Measurements from ENCODE around the gene NCL.

Gene NCL

DNA sequence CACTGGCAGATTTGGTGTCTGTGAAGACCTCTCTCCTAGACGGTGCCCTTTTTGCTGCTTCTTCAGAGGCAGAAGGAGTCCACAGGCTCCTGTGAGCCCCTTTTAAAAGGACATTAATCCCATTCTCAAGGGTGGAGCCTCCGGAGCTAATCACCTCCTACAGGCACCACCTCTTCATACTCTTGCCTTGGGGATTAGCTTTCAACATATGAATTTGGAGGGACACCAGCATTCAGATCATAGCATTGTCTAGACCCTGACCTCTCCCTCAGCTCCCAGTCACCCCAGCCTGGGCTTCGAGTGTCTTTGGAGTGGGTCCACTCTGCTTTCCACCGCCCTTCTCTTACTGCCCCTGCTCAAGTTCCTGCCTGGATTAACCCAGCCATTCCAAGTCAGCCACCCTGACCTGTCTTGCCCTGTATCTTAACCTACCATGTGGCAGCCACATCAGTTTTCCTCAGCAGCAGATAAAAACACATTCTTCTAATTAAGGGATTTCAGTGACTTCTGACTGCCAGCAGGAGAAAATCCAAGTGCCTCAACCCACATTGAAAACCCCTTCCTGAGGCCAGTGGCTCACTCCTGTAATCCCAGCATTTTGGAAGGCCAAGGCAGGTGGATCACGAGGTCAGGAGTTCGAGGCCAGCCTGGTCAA, 6.1 kb upstream of the NCL start:
- Histone ChIP-seq H3K4me2 (ENCODE audit: low read length) (no peak overlapping the region), H3K9me3 (ENCODE audit: control insufficient read depth, low read length) (no peaks in the 10 kb centered on the region), H3K79me2 (no peaks in the 10 kb centered on the region), H3K4me1 (peaks cover 1% of the 10 kb centered on the region), H2AFZ (no peak overlapping the region), H3K4me3 (ENCODE audit: low read depth, low read length) (no peak overlapping the region), H3K36me3 (ENCODE audit: control insufficient read depth, insufficient read depth, low read length) (no peaks in the 10 kb centered on the region), H3K9ac (no peak overlapping the region), H3K27me3 (ENCODE audit: control insufficient read depth, insufficient read depth, low read length) (no peaks in the 10 kb centered on the region), H3K27ac (no peak overlapping the region)
- TF ChIP-seq, protein P1, sequence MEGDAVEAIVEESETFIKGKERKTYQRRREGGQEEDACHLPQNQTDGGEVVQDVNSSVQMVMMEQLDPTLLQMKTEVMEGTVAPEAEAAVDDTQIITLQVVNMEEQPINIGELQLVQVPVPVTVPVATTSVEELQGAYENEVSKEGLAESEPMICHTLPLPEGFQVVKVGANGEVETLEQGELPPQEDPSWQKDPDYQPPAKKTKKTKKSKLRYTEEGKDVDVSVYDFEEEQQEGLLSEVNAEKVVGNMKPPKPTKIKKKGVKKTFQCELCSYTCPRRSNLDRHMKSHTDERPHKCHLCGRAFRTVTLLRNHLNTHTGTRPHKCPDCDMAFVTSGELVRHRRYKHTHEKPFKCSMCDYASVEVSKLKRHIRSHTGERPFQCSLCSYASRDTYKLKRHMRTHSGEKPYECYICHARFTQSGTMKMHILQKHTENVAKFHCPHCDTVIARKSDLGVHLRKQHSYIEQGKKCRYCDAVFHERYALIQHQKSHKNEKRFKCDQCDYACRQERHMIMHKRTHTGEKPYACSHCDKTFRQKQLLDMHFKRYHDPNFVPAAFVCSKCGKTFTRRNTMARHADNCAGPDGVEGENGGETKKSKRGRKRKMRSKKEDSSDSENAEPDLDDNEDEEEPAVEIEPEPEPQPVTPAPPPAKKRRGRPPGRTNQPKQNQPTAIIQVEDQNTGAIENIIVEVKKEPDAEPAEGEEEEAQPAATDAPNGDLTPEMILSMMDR (IDR thresholded peaks at IDR 0.05) = no peak

- H3K4me3 ChIP-seq (ENCODE audit: low read depth, low read length) = no peak overlapping the region
- no peak overlapping the region for H3K9ac ChIP-seq
- H3K27me3 ChIP-seq (ENCODE audit: control insufficient read depth, insufficient read depth, low read length) = no peaks in the 10 kb centered on the region
- no peak overlapping the region for H3K4me2 ChIP-seq (ENCODE audit: low read length)
- no peak overlapping the region for H2AFZ ChIP-seq
- H3K9me3 ChIP-seq (ENCODE audit: control insufficient read depth, low read length) = no peaks in the 10 kb centered on the region
- no peaks in the 10 kb centered on the region for H3K36me3 ChIP-seq (ENCODE audit: control insufficient read depth, insufficient read depth, low read length)
- TF ChIP-seq, protein P1 (IDR thresholded peaks at IDR 0.05) = no peak
- no peaks in the 10 kb centered on the region for H3K79me2 ChIP-seq
- H3K27ac ChIP-seq = no peak overlapping the region
- peaks cover 4% of the 10 kb centered on the region for H3K4me1 ChIP-seq
Observed at GRCh38 chr2:231469583-231469950, 5.3 kb upstream of the NCL start.

DNA sequence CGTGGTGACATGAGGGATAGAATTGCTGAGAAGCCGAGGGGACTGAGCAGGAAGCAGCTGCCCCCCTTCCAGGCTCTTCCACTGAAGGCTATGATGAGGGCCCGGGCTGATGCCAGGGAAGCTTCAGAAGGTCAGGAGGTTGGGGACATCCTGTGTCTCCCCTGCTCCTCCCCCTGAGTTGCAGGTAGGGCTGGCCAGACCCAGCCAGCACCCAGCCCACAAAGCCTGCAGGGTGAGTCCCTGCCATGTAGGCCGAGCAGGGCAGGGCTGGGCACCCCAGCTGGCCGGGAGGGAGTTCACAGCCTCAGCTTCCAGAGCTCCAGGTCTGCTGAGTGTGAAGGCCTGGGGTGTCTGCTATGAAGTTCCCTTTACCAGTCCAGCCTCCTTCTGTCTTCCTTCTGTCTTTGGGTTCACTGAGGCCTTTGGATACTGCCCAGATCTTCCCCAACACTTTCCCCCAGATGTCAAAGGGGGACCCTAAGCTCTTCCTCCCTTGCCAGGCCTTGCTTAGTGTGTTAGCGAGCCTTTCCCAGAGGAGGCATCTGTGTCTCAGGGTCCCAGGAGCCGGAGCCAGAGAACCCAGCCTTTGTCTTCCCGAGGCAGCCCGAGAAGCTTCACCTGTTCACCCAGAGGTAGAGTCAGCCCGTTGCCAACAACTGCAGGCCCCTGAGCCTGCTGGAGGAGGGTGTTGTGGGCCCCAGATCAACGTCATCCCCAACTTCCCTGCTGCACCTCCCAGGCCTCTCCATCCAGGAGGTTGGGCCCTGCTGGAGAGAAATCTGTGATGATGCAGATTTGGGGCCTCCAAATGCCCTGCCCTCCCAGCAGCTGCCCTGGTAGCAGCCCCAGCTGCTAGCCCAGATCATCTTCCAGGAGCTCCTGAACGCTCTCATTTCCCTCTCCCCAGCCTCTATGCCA, 3.6 kb upstream of the NCL start:
- H3K4me3 ChIP-seq (ENCODE audit: low read depth, low read length) = no peak overlapping the region
- H3K79me2 ChIP-seq = peaks cover 8% of the 10 kb centered on the region
- H3K36me3 ChIP-seq (ENCODE audit: control insufficient read depth, insufficient read depth, low read length) = no peaks in the 10 kb centered on the region
- no peaks in the 10 kb centered on the region for H3K9me3 ChIP-seq (ENCODE audit: control insufficient read depth, low read length)
- peaks cover 4% of the 10 kb centered on the region for H3K4me1 ChIP-seq
- H3K27me3 ChIP-seq (ENCODE audit: control insufficient read depth, insufficient read depth, low read length) = no peaks in the 10 kb centered on the region
- no peak overlapping the region for H3K9ac ChIP-seq
- H3K27ac ChIP-seq = no peak overlapping the region
- H3K4me2 ChIP-seq (ENCODE audit: low read length) = no peak overlapping the region
- no peak overlapping the region for H2AFZ ChIP-seq
- TF ChIP-seq, protein P1 (IDR thresholded peaks at IDR 0.05) = no peak

DNA sequence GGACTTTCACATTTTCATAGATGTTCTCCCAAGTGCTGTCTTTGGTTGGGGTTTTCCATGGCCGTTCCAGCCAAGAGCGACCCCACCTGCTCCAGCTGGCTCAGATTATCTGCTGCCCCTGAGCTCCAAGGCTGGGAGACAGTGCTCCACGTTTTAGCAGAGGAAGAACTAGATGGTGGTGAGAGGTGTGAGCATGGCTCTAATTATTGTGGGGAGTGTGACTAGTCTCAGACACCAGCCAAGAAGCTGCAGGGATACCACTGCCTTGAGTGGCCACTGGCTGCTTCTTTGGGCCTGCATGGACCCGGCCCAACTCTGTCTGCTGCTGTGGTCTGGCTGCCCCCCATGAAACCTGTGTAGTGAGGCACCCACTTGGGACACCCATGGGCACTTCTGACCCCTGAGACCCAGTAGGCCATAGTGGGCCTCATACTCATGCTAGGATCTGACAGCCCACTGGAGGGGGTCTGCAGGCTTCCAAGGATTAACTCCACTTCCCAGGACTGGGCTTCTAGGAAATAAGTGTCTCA, 2.8 kb upstream of the NCL start:
- no peaks in the 10 kb centered on the region for H3K27me3 ChIP-seq (ENCODE audit: control insufficient read depth, insufficient read depth, low read length)
- H3K4me3 ChIP-seq (ENCODE audit: low read depth, low read length) = no peak overlapping the region
- H2AFZ ChIP-seq = no peak overlapping the region
- H3K9ac ChIP-seq = no peak overlapping the region
- H3K36me3 ChIP-seq (ENCODE audit: control insufficient read depth, insufficient read depth, low read length) = no peaks in the 10 kb centered on the region
- no peak overlapping the region for H3K27ac ChIP-seq
- H3K79me2 ChIP-seq = peaks cover 15% of the 10 kb centered on the region
- no peak overlapping the region for H3K4me2 ChIP-seq (ENCODE audit: low read length)
- H3K9me3 ChIP-seq (ENCODE audit: control insufficient read depth, low read length) = no peaks in the 10 kb centered on the region
- TF ChIP-seq, protein P1 (IDR thresholded peaks at IDR 0.05) = no peak
- peaks cover 8% of the 10 kb centered on the region for H3K4me1 ChIP-seq
